Vagina (tissue), 2 donors: ENCODE measurements around the gene C7orf57.

Experiments used
- CTCF ChIP-seq, 3 experiments: fragments of 450-650 bp in 2 of 3; fragments of 200-600 bp in 1 of 3; sonication (generic) in 1 of 3; IDR thresholded peaks; one replicate each; pipeline ENCODE4 v1.5.1; 2017 to 2019; ENCODE audit warnings: antibody characterized with exemption in 3 of 3, mild to moderate bottlenecking in 2 of 3, moderate library complexity in 2 of 3
- POLR2AphosphoS5 ChIP-seq, 2 donors: sonication (generic); formaldehyde crosslinking; IDR thresholded peaks; one replicate each; pipeline ENCODE4 v1.9.0; 2017; ENCODE audit warnings: antibody characterized with exemption in 2 of 2, mild to moderate bottlenecking in 2 of 2, low read depth in 1 of 2; ENCODE audit not compliant: insufficient read depth in 1 of 2

DNA sequence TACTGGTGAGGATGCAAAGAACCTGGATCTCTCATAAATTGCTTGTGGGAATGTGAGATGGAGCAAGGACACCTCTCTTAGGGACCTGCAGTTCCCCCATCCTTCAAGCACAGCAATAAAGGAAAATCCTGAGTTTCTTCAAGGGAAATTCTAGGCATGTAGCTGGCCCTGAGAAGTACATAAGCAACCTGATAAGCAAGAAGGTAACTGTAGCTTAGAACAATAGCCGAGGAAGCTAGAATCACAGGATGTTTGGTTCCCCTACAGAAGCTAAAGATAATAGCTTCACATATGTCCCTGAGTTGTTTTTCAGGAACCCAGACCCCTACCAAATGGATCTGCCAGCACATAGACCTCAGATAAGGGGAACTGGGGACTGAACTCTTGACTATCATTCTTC is 42.1 kb downstream of the C7orf57 start:
- no peak for TF ChIP-seq CTCF (IDR thresholded peaks at IDR 0.05)
- TF ChIP-seq POLR2AphosphoS5 (IDR thresholded peaks at IDR 0.05; ENCODE audit: insufficient read depth in 1 of 2, low read depth in 1 of 2): no peak
